Left ventricle myocardium inferior (tissue), 1 donor: ENCODE results near the gene OGDH. TPM values are rescaled to one million over a fixed set of nuclear protein-coding genes. Genes with fewer than 3 reads are reported as not detected.

Experiments used
- DNase-seq: peaks from one replicate; pipeline ENCODE4 v3.0.0-alpha.2; 2020
- H3K27ac ChIP-seq: fragments of 200-600 bp; replicated peaks from 2 replicates; pipeline ENCODE4 v1.8.0; 2021
- H3K27me3 ChIP-seq: fragments of 200-600 bp; 2 replicates; pipeline ENCODE4 v1.8.0; 2021; ENCODE audit warnings: low read depth
- H3K36me3 ChIP-seq: fragments of 200-600 bp; 2 replicates; pipeline ENCODE4 v1.8.0; 2021
- H3K4me1 ChIP-seq: fragments of 200-600 bp; 2 replicates; pipeline ENCODE4 v1.8.0; 2021
- H3K4me3 ChIP-seq: fragments of 200-600 bp; 2 replicates; pipeline ENCODE4 v1.8.0; 2021; ENCODE audit warnings: mild to moderate bottlenecking, moderate library complexity
- H3K9me3 ChIP-seq: fragments of 200-600 bp; replicated peaks from 2 replicates; pipeline ENCODE4 v1.8.0; 2021
- CTCF ChIP-seq: fragments of 200-600 bp; IDR thresholded peaks from 2 replicates; pipeline ENCODE4 v1.8.0; 2021; ENCODE audit warnings: antibody characterized with exemption, mild to moderate bottlenecking, borderline replicate concordance
- intact Hi-C: fragments of 100-400 bp; cut with micrococcal nuclease; formaldehyde crosslinking; loops from one replicate; pipeline ENCODE4 v1.11.0; 2022
- total RNA-seq: library from RNA; stranded (reverse); fragmentation: NEBNext Ultra II Directional; extraction: Animal tissue kit (Norgen Biotek cat#: 25700); gene quantifications from one replicate; pipeline ENCODE4 v1.2.1, GENCODE V29; 2021
- donor health status: DM: no; HTN: yes; CAD: no; lungs with severe emphysema.

The OGDH gene
- total RNA-seq, 1 donor from 2014 or later: 677 TPM

GRCh38 chr7:44622342-44623151, 16.1 kb downstream of the OGDH start:
- intact Hi-C loops: no loop called here
- no peak for TF ChIP-seq CTCF

DNA sequence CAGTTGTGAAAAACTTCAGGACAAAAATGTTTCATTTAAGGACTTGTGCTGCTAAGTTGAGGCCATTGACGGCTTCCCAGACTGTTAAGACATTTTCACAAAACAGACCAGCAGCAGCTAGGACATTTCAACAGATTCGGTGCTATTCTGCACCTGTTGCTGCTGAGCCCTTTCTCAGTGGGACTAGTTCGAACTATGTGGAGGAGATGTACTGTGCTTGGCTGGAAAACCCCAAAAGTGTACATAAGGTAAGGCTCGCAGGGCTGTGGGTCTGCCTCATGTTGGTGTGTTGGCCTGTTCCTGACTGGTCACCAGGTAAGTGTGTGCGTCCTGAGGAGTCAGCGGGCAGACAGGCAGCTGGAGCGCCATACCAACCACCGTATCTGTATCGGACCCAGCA, 17.9 kb downstream of the OGDH start:
- H3K36me3 ChIP-seq: peaks cover 25% of the 10 kb centered on the region
- peaks cover 97% of the 10 kb centered on the region for H3K4me1 ChIP-seq
- H3K27me3 ChIP-seq: no peaks in the 10 kb centered on the region
- no peak overlapping the region for H3K4me3 ChIP-seq
- intact Hi-C loops: no loop called here
- no peaks in the 10 kb centered on the region for H3K9me3 ChIP-seq
- TF ChIP-seq CTCF: no peak
- DNase-seq: no peak
- peak overlapping the region; percentile 71 for H3K27ac ChIP-seq

More at GRCh38 chr7:44622342-44623151, 16.1 kb downstream of the OGDH start:
- Histone ChIP-seq H3K4me3 (peak overlapping the region; percentile 10), H3K27ac (peak overlapping the region; percentile 71), H3K27me3 (no peaks in the 10 kb centered on the region), H3K4me1 (peaks cover 98% of the 10 kb centered on the region), H3K9me3 (no peaks in the 10 kb centered on the region), H3K36me3 (peaks cover 25% of the 10 kb centered on the region)
- DNase-seq: no peak

- no peak for DNase-seq
- Histone ChIP-seq H3K27me3 (no peaks in the 10 kb centered on the region), H3K4me3 (no peak overlapping the region), H3K36me3 (peaks cover 37% of the 10 kb centered on the region), H3K4me1 (peaks cover 95% of the 10 kb centered on the region), H3K9me3 (no peaks in the 10 kb centered on the region), H3K27ac (peak overlapping the region; percentile 86)
- no peak for TF ChIP-seq CTCF
- intact Hi-C loops: no loop called here
Observed at GRCh38 chr7:44625526-44626471, 19.4 kb downstream of the OGDH start.

- H3K4me3 ChIP-seq: no peak overlapping the region
- no peak for DNase-seq
- H3K9me3 ChIP-seq: no peaks in the 10 kb centered on the region
- intact Hi-C loops: no loop called here
- H3K27me3 ChIP-seq: no peaks in the 10 kb centered on the region
- peaks cover 95% of the 10 kb centered on the region for H3K4me1 ChIP-seq
- H3K36me3 ChIP-seq: peaks cover 37% of the 10 kb centered on the region
- H3K27ac ChIP-seq: peak overlapping the region; percentile 86
- no peak for TF ChIP-seq CTCF
Observed at GRCh38 chr7:44626620-44627019, 20.2 kb downstream of the OGDH start.

- intact Hi-C loops: no loop called here
- TF ChIP-seq CTCF: no peak
Observed at GRCh38 chr7:44629829-44630522, 23.5 kb downstream of the OGDH start.

More at GRCh38 chr7:44629829-44630522, 23.5 kb downstream of the OGDH start:
- H3K36me3 ChIP-seq: peaks cover 32% of the 10 kb centered on the region
- DNase-seq: no peak
- H3K9me3 ChIP-seq: no peaks in the 10 kb centered on the region
- peak overlapping the region; percentile 86 for H3K27ac ChIP-seq
- no peaks in the 10 kb centered on the region for H3K27me3 ChIP-seq
- H3K4me1 ChIP-seq: peaks cover 95% of the 10 kb centered on the region
- no peak overlapping the region for H3K4me3 ChIP-seq
